ENCODE data around the gene ECM1.

The ECM1 gene

DNA sequence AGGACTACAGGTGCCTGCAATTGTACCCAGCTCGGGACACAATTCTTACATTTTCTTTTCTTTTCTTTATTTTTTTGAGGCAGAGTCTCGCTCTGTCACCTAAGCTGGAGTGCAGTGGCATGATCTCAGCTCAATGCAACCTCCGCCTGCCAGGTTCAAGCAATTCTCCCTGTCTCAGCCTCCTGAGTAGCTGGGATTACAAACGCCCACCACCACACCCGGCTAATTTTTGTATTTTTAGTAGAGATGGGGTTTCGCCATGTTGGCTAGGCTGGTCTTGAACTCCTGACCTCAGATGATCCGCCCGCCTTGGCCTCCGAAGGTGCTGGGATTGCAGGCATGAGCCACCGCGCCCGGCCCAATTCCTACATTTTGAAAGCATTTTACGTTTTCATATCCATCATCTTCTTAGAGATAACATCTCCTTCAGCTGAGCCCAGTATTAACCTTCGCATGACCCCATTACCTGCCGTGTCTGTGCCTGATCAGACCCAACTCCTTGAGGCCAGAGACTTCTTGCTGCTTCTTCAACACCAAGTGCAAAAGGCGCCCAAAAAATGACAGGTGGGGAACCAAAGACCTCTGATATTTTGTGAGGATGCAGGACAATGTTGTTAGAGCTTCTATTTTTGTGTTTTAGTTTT lies 38.5 kb downstream of the ECM1 start:
- no peak for DNase-seq

DNA sequence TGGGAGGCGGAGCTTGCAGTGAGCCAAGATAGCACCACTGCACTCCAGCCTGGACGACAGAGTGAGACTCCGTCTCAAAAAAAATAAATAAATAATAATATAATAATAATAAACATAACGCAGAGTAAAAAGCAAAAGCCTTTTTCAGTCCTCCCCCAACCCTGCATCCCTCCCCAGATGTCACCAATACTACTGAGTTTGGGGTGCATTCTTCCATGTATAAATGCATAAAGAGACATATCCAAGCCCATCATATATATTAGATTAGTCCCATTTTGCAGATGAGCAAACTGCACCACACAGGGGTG lies 40.4 kb downstream of the ECM1 start:
- no peak for DNase-seq

DNA sequence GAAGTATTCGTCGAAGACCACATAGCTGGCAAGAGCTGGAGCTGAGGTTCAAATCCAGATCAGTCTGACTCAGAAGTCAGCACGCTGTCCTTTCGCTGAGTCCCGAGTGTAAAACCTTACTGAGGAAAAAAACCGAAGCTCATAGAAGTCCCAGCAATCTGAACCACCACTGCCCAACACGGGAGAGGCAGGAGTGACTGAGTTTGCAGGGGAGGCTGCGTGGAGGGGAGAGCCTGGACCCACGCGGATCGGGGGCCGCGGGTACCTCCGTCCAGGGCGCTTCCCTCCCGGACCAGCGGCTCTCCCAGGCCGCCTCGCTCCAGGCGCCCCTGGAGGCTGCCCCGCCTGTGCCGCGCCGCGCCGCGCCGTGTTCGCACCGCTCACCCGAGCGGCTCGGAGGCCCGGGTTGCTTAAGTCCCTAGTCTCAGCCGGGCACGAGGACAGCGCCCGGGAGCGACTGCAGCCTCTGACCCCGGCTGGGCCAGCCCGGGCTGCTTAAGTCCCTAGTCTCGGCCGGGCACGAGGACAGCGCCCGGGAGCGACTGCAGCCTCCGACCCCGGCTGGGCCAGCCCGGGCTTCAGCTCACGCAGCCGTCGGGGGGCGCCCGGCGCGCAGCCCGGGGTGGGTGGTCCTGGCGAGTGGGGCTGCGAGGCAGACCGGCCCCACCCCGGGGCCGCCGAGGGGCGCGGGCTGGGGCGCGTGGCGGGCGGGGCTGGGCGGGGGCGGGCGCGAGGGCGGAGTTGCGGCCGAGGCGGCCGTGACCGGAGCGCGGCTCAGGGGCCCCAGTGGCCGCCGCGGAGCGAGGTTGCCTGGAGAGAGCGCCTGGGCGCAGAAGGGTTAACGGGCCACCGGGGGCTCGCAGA lies 41.0 kb downstream of the ECM1 start, which contains the start of gene ADAMTSL4:
Gene ADAMTSL4, plus strand, starts transcription at position 777 of the 864 bp plus-strand sequence. CDS start 2,881 bp downstream, outside the sequence.
- no peak for DNase-seq

DNA sequence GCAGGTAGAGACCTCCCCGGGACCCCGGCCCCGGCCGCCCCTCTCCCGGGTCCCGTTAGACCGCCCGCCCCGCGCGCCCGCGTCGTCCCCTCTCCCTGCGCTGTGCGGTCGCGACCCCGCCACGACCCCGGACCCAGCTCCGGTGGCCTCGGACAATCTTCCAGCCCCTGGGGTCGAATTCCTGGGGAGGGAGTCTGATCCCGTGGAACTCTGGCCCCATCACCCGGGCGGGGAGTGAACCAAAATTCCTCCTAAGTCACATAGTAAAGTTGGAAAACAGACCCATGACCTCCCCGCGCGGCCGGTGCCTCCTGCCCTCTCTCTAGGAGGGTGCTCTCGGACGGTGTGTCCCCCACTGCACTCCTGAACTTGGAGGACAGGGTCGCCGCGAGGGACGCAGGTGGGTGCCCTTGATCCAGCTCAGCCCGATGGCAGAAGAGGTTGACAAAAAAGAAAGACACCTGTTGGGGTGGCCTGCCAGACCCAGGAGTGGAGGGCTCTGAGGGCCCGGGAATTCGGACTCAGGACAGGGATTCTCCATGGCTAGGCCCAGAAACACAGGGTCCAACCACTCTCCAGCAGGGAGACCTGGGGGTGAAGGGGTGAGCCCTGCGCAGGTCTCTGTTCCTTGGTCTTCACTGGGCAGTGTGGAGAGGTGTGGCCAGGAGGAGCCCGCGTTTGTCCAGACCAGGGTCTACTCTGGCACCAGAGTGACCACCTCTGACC lies 41.8 kb downstream of the ECM1 start:
- no peak for DNase-seq

DNA sequence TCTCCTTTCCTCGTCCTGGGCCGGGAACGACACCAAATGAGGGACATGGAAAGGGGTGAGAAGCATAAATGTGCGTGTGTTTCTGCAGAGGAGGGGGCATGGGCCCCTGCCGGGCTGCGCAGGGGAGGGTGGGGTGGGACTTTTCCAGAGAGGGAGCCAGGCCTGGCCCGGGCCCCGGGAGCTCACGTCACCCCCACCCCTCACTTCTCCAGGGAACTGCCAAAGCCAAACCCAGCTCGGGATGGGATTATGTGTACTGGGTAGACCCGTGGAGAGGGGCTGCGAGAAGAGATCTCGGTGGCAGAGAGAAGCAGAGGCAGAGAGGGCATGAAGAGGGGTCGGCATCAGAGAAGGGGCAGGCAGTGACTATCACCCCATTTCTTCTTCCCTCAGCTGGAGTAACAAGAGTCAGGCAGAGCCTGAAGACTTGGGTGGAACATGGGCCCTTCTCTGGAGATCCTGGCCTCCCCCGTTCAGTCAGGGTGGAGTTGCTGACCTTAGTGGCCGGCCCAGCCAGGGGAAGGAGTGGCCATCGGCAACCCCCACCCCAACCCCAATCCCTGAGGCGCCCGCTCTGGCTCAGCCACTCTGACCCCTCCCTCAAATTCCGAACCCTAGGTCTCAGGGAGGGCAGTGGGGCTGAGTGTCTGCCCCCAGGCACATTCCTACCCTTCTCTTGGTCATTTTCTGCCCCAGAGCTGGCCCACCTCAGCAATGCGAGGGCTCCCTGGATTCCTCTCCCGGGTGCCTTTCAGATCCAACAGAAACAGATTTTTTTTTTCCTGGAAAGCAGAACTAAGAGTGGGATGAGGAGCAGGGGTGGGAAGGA lies 42.5 kb downstream of the ECM1 start:
- DNase-seq, result no peak

DNA sequence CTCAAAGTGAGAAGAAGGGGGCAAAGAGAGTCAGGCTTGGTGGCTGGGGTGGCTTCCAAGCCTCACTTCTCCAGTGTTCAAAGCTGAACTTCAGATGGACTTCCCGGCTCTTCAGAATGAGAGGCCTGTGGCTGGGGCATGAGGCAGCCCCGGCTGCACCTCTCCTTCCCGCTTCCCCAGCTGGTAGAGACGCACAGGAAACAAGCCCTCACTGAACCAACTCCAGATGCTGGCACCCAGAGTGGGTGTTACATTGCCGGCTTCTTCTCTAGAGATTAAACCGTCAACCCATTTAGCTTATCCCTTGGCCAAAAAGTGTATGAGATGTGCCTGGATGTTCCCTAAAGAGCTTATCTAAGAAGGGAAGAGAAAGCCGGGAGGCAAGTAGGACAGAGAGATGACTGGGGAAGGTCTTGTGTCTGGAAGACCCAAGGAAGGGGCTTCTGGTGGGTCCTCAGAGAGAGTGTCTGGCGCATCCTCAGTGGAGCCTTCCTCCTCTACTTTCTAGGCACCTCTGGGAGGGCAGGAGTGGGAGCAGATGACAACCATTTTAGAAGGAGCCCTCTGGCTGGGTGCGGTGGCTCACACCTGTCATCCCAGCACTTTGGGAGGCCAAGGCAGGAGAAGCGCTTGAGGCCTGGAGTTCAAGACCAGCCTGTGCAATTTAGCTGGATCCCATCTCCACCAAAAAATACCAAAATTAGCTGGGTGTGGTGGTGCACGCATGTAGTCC lies 43.3 kb downstream of the ECM1 start:
- no peak for DNase-seq

DNA sequence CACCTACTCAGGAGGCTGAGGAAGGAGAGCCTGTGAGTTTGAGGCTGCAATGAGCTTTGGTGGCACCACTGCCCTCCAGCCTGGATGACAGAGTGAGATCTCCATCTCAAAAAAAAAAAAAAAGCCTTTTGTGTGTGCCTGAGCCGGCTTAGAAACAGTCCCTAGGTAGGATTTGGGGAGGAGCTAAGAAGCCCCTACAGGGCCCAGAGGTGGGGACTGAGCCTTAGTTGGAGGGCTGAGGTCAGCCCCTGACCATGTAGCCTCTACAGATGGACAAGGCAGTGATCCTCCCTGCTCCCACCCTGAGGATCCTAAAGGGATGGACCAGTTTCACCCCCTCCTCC lies 43.8 kb downstream of the ECM1 start:
- no peak for DNase-seq

DNA sequence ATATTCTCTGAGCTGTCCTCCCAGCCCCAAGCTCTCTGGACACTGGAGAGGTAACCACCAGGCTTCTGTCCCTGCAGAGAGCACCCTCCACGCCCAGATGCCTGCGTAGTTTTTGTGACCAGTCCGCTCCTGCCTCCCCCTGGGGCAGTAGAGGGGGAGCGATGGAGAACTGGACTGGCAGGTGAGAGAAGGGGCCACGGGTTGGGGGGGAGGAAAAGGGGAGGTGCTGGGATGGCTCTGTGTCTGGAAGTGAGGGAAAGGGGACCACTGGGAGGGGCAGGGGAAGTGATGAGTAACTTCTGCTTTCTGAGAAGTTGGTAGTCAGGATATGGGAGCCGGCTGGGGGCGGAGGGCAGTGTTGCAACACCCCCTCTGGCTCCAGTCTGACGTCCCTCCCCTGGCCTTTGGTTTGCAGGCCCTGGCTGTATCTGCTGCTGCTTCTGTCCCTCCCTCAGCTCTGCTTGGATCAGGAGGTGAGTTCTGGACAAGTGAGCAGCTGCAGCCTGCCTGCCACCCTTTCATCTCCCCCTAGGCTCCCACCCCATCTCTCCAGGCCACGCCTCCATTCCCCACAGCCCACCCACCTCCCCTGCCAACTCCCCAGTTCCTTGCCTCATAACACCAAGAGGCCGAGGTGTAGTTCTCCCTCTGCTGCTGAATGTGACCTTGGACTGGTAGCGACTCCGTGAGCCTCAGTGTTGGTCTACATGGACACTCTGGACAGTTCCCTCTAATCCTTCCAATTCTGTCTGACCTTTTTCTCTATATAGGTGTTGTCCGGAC lies 44.4 kb downstream of the ECM1 start:
- peak in 1 of 2 donors; percentile 26 for DNase-seq

DNA sequence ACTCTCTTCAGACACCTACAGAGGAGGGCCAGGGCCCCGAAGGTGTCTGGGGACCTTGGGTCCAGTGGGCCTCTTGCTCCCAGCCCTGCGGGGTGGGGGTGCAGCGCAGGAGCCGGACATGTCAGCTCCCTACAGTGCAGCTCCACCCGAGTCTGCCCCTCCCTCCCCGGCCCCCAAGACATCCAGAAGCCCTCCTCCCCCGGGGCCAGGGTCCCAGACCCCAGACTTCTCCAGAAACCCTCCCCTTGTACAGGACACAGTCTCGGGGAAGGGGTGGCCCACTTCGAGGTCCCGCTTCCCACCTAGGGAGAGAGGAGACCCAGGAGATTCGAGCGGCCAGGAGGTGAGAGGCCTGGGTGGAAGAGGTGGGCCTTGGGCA lies 45.0 kb downstream of the ECM1 start:
- no peak for DNase-seq

DNA sequence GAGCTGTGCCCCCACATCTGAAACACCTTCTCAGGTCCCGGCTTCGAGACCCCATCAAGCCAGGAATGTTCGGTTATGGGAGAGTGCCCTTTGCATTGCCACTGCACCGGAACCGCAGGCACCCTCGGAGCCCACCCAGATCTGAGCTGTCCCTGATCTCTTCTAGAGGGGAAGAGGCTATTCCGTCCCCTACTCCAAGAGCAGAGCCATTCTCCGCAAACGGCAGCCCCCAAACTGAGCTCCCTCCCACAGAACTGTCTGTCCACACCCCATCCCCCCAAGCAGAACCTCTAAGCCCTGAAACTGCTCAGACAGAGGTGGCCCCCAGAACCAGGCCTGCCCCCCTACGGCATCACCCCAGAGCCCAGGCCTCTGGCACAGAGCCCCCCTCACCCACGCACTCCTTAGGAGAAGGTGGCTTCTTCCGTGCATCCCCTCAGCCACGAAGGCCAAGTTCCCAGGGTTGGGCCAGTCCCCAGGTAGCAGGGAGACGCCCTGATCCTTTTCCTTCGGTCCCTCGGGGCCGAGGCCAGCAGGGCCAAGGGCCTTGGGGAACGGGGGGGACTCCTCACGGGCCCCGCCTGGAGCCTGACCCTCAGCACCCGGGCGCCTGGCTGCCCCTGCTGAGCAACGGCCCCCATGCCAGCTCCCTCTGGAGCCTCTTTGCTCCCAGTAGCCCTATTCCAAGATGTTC lies 45.6 kb downstream of the ECM1 start:
- no peak for DNase-seq

DNA sequence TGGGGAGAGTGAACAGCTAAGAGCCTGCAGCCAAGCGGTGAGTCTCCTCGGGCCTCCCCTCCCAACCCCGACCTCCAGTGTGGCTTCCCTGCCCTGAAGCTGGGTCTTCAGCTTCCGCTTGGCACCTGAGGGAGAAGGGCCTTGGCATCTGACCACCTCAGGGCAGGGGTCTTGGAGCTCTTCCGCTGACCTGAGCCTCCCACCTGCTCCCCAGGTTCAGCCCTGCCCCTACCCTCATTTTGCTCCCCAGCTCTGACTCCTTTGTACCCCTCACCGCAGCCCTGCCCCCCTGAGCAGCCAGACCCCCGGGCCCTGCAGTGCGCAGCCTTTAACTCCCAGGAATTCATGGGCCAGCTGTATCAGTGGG lies 46.2 kb downstream of the ECM1 start:
- DNase-seq, result no peak

DNA sequence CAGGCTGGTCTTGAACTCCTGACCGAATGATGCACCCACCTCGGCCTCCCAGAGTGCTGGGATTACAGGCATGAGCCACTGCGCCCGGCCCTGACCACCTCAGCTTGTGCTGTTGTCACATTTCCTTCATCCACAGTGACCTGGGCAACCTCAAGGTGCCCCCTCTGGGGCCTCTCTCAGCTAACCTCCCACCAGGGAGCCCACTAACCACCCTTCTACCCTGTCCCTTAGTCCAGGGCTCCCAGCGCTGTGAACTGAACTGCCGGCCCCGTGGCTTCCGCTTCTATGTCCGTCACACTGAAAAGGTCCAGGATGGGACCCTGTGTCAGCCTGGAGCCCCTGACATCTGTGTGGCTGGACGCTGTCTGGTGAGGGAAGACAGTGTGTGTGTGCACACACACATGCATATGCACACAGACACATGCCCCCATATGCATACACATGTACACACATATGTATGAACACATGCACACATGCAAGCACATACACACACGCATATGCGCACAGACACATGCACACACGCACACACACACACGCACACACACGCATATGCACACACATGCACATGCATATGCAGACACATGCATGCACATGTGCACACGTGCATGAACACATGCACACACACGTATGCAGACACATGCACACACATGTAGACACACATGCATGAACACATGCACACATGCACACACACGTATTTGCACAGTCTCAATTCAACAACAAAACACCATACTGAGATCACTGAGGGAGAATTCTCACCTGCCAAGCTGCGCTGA lies 47.5 kb downstream of the ECM1 start:
- no peak for DNase-seq

DNA sequence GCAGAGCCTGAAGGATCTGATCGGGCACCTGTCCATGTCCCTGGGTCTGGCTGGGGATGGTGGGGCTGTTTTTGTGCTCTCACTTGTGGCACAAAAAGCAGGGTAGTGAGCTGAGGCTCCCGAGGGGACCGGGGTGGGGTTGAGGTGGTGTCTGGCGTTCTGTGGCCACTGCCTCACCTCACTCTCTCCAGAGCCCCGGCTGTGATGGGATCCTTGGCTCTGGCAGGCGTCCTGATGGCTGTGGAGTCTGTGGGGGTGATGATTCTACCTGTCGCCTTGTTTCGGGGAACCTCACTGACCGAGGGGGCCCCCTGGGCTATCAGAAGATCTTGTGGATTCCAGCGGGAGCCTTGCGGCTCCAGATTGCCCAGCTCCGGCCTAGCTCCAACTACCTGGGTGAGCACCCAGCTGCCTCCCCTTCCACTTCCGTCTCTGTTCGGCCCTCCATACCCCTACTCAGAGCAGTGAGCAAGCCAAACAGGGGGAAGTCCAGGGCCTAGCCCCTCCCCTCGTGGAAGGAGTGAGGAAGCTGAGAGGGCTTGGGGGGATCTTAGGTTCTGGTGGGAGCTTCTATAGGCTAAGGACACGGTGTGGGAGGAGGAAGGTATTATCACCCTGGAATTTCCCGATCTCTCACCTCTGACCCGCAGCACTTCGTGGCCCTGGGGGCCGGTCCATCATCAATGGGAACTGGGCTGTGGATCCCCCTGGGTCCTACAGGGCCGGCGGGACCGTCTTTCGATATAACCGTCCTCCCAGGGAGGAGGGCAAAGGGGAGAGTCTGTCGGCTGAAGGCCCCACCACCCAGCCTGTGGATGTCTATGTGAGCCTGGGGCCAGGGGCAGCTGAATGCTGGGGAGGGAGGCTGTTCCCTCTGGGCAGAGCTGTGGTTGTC lies 48.3 kb downstream of the ECM1 start:
- DNase-seq, result no peak

DNA sequence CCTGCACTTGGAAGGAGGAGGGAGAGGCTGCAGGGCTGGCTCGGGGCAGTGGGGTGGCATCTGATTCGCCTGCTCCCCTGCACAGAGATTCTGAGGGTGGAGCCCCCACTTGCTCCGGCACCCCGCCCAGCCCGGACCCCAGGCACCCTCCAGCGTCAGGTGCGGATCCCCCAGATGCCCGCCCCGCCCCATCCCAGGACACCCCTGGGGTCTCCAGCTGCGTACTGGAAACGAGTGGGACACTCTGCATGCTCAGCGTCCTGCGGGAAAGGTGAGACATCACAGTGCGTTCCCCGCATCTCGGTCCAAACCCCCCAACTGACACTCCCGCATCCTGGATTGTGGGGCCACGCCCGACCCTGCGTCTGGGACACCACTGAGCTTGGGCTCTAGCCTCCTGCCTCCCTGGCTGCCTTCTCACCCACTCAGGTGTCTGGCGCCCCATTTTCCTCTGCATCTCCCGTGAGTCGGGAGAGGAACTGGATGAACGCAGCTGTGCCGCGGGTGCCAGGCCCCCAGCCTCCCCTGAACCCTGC lies 49.2 kb downstream of the ECM1 start:
- DNase-seq, result no peak

DNA sequence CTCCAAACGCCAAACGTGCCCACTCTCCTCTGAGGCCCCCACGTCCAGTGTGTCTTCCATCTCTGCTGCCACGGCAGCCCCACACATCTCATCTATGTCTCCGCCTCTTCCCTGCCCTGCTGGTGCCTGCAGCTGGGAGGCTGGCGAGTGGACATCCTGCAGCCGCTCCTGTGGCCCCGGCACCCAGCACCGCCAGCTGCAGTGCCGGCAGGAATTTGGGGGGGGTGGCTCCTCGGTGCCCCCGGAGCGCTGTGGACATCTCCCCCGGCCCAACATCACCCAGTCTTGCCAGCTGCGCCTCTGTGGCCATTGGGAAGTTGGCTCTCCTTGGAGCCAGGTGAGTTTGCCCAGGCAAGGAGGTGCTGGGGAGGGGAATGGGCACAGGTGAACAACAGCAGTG lies 49.9 kb downstream of the ECM1 start:
- DNase-seq, result no peak

DNA sequence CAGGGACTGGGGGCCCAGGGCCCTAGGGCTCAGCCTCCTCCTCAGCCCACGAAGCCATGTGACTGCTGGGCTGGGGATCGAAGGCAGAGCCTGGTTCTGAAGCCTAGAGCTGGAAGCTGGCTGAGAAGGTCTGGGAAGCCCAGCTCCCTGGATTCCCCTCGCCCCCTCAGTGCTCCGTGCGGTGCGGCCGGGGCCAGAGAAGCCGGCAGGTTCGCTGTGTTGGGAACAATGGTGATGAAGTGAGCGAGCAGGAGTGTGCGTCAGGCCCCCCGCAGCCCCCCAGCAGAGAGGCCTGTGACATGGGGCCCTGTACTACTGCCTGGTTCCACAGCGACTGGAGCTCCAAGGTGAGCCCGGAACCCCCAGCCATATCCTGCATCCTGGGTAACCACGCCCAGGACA lies 50.4 kb downstream of the ECM1 start:
- DNase-seq, result no peak

DNA sequence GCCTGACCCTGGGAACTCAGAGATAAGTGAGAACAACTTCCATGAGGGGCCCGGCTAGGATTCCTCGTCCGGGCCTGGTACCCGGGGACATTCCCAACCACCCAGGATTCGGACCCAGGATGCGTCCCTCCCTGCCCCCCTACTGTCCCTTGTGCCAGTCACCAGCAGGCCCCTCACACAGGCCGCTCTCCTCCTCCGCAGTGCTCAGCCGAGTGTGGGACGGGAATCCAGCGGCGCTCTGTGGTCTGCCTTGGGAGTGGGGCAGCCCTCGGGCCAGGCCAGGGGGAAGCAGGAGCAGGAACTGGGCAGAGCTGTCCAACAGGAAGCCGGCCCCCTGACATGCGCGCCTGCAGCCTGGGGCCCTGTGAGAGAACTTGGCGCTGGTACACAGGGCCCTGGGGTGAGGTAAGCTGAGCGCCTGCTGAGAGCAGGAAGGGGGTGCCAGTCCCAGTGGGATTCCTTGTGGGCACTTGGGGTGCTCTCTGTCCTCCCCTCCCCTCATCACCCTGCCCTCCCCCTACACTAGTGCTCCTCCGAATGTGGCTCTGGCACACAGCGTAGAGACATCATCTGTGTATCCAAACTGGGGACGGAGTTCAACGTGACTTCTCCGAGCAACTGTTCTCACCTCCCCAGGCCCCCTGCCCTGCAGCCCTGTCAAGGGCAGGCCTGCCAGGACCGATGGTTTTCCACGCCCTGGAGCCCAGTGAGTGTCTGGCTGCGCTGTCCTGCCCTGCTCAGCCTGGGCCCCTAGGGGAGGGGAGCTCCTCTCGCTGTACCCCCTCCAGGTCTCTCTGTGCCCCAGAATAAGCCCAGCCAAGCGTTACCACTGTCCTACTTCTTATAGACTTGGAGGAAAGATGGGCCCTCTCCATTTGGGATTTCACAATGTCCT lies 51.1 kb downstream of the ECM1 start:
- DNase-seq, result no peak

DNA sequence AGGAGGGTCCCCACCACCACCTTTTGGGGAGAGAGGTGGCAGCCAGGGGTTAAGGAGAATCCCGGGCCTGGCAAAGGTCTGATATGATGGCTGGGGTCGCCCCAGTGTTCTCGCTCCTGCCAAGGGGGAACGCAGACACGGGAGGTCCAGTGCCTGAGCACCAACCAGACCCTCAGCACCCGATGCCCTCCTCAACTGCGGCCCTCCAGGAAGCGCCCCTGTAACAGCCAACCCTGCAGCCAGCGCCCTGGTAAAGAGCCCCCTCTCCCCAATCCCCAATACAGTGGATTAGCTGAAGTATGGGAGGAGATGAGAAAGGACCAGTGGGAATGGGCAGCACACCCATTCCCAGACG lies 51.7 kb downstream of the ECM1 start:
- no peak for DNase-seq
